ENCODE results near the gene RASGRP1. TPM values are rescaled to one million over a fixed set of nuclear protein-coding genes. Genes with fewer than 3 reads are reported as not detected.

The RASGRP1 gene
- total RNA-seq, 1 experiment from 2014 or later = 2.8 TPM

GRCh38 chr15:38453971-38454695, 110.5 kb downstream of the RASGRP1 start, which contains the start of gene FAM98B:
TSS of gene FAM98B (plus strand) at chr15:38454127. CDS start at chr15:38454162, 35 bp downstream.
- Mint-ChIP-seq H3K27ac (peak within 1 kb of the TSS; percentile 96), H3K9me3 (no peaks in the 10 kb centered on the region), H3K27me3 (ENCODE audit: low read depth) (no peaks in the 10 kb centered on the region; the same call in 1 of the 2 replicates), H3K4me1 (peaks cover 13% of the 10 kb centered on the region), H3K4me3 (peak within 1 kb of the TSS; percentile 93), H3K36me3 (no peaks in the 10 kb centered on the region)
- ChIA-PET POLR2A (interaction anchor here (0.7 to 1.6 kb wide), 6 partner anchors 10 to 1127 kb away, joined by 3 to 15 read pairs (median 4); partner anchors contain the start of genes SPRED1 and THBS1), CTCF (interaction anchor here (0.9 to 2.6 kb wide), 11 partner anchors 10 to 1127 kb away, joined by 3 to 44 read pairs (median 5); partner anchors contain the start of genes RASGRP1 and THBS1)
- ATAC-seq (peak; percentile 96), DNase-seq (ENCODE audit: low spot score) (peak; percentile 92)
- TF ChIP-seq FOXJ3 (CRISPR knock-in tag; IDR thresholded peaks at IDR 0.05; ENCODE audit: borderline replicate concordance) = no peak
- 0 out of 2 replicates have a peak, but pooled peaks have one; percentile 16 for TF ChIP-seq FOXK1 (CRISPR knock-in tag; IDR thresholded peaks at IDR 0.05)
- TF ChIP-seq SMAD3 (CRISPR knock-in tag; IDR thresholded peaks at IDR 0.05; ENCODE audit: borderline replicate concordance) = 0 out of 2 replicates have a peak, but pooled peaks have one; percentile 53
- TF ChIP-seq ZNF416 (CRISPR knock-in tag; IDR thresholded peaks at IDR 0.05) = 0 out of 2 replicates have a peak, but pooled peaks have one; percentile 51
- TF ChIP-seq ERG (CRISPR knock-in tag; IDR thresholded peaks at IDR 0.05) = no peak; the same call in 1 of the 2 replicates
- TF ChIP-seq ATF1 (CRISPR knock-in tag; IDR thresholded peaks at IDR 0.05) = no peak
- no peak for TF ChIP-seq IRF1 (CRISPR knock-in tag; IDR thresholded peaks at IDR 0.05)
- TF ChIP-seq ZNF532 (CRISPR knock-in tag; IDR thresholded peaks at IDR 0.05; ENCODE audit: borderline replicate concordance) = 0 out of 2 replicates have a peak, but pooled peaks have one; percentile 55
- peak; percentile 97 for TF ChIP-seq KAT7 (CRISPR knock-in tag; IDR thresholded peaks at IDR 0.05; ENCODE audit: borderline replicate concordance)
- peak; percentile 62 for TF ChIP-seq GABPB1 (CRISPR knock-in tag; IDR thresholded peaks at IDR 0.05)
- 0 out of 2 replicates have a peak, but pooled peaks have one; percentile 37 for TF ChIP-seq TEAD1 (CRISPR knock-in tag; IDR thresholded peaks at IDR 0.05)
- TF ChIP-seq EMX1 (CRISPR knock-in tag; IDR thresholded peaks at IDR 0.05) = 0 out of 2 replicates have a peak, but pooled peaks have one; percentile 67
- TF ChIP-seq HMGA2 (CRISPR knock-in tag; IDR thresholded peaks at IDR 0.05) = peak; percentile 34; the same call in 1 of the 2 replicates
- TF ChIP-seq SP1 (CRISPR knock-in tag; conservative IDR thresholded peaks at IDR 0.05) = peak; percentile 74
- 0 out of 2 replicates have a peak, but pooled peaks have one; percentile 30 for TF ChIP-seq CREM (CRISPR knock-in tag; IDR thresholded peaks at IDR 0.05)
- peak; percentile 72; the same call in 1 of the 2 replicates for TF ChIP-seq HMGXB4 (CRISPR knock-in tag; IDR thresholded peaks at IDR 0.05)
- TF ChIP-seq JUN (CRISPR knock-in tag; IDR thresholded peaks at IDR 0.05) = no peak
- TF ChIP-seq ESRRA (CRISPR knock-in tag; IDR thresholded peaks at IDR 0.05; ENCODE audit: borderline replicate concordance) = peak; percentile 54; the same call in 1 of the 2 replicates
- peak; percentile 78; the same call in 1 of the 2 replicates for TF ChIP-seq MYBL2 (CRISPR knock-in tag; IDR thresholded peaks at IDR 0.05)
- TF ChIP-seq RELA (CRISPR knock-in tag; IDR thresholded peaks at IDR 0.05; ENCODE audit: borderline replicate concordance) = no peak
- TF ChIP-seq OVOL2 (CRISPR knock-in tag; IDR thresholded peaks at IDR 0.05; ENCODE audit: borderline replicate concordance) = 0 out of 2 replicates have a peak, but pooled peaks have one; percentile 31
- TF ChIP-seq AFF4 (CRISPR knock-in tag; IDR thresholded peaks at IDR 0.05; ENCODE audit: borderline replicate concordance) = no peak
- TF ChIP-seq E2F5 (CRISPR knock-in tag; IDR thresholded peaks at IDR 0.05) = no peak
